Hematopoietic multipotent progenitor cell treated with erythropoietin and hydrocortisone succinate and interleukin-3 and kit ligand, for 17 days (in vitro differentiated cells): ENCODE data around the gene POU3F3.

ENCODE experiments used
- DNase-seq: peaks from one replicate; pipeline ENCODE4 v3.0.0-alpha.2; 2015; ENCODE audit warnings: low spot score

The POU3F3 gene

GRCh38 chr2:104876606-104877570 lies 23.0 kb downstream of the POU3F3 start:
- DNase-seq: no peak

GRCh38 chr2:104878863-104879512 lies 25.1 kb downstream of the POU3F3 start:
- DNase-seq: no peak

- no peak for DNase-seq
These were observed 26.2 kb downstream of the POU3F3 start for GRCh38 chr2:104880076-104880475.

GRCh38 chr2:104883357-104883756 lies 29.4 kb downstream of the POU3F3 start:
- no peak for DNase-seq

- no peak for DNase-seq
These were observed 31.3 kb downstream of the POU3F3 start for GRCh38 chr2:104885119-104885782.

GRCh38 chr2:104887676-104888075 lies 33.8 kb downstream of the POU3F3 start:
- no peak for DNase-seq

- no peak for DNase-seq
These were observed 34.8 kb downstream of the POU3F3 start for GRCh38 chr2:104888489-104889258.

GRCh38 chr2:104889291-104889959 lies 35.5 kb downstream of the POU3F3 start:
- no peak for DNase-seq

- DNase-seq: no peak
These were observed 36.2 kb downstream of the POU3F3 start for GRCh38 chr2:104889960-104890684.

- no peak for DNase-seq
These were observed 36.8 kb downstream of the POU3F3 start for GRCh38 chr2:104890685-104891069.

- DNase-seq: no peak
These were observed 37.2 kb downstream of the POU3F3 start for GRCh38 chr2:104891145-104891544.

- no peak for DNase-seq
These were observed 42.5 kb downstream of the POU3F3 start for GRCh38 chr2:104896446-104896845.

GRCh38 chr2:104897515-104898184 lies 43.7 kb downstream of the POU3F3 start:
- DNase-seq: no peak

GRCh38 chr2:104900608-104901007 lies 46.7 kb downstream of the POU3F3 start:
- no peak for DNase-seq

- DNase-seq: no peak
These were observed 47.3 kb downstream of the POU3F3 start for GRCh38 chr2:104901037-104901881.

GRCh38 chr2:104902317-104902716 lies 48.4 kb downstream of the POU3F3 start:
- DNase-seq: no peak
